Neuronal stem cell (in vitro differentiated cells): ENCODE measurements around the gene AKR1E2.

Experiments
- DNase-seq: peaks from one replicate; pipeline ENCODE4 v3.0.0-alpha.2; 2013; ENCODE audit warnings: low spot score
- H2AFZ ChIP-seq: one replicate; pipeline ENCODE4 v1.6.1; 2013; ENCODE audit warnings: mild to moderate bottlenecking, low read length, inconsistent platforms
- H2AK5ac ChIP-seq: 2 replicates; pipeline ENCODE4 v1.6.1; 2013; ENCODE audit warnings: low read depth, mild to moderate bottlenecking, inconsistent platforms, low read length, moderate library complexity, mixed read lengths
- H2BK120ac ChIP-seq: 2 replicates; pipeline ENCODE4 v1.6.1; 2013; ENCODE audit warnings: low read depth, mild to moderate bottlenecking, inconsistent platforms, low read length, moderate library complexity, mixed read lengths
- H2BK12ac ChIP-seq: one replicate; pipeline ENCODE4 v1.6.1; 2013; ENCODE audit warnings: low read length, inconsistent platforms
- H2BK15ac ChIP-seq: 2 replicates; pipeline ENCODE4 v1.6.1; 2013; ENCODE audit warnings: mild to moderate bottlenecking, low read length, inconsistent platforms, mixed read lengths
- H2BK5ac ChIP-seq: one replicate; pipeline ENCODE4 v1.6.1; 2013; ENCODE audit warnings: inconsistent platforms, mild to moderate bottlenecking, low read length, moderate library complexity
- H3K14ac ChIP-seq: one replicate; pipeline ENCODE4 v1.6.1; 2013; ENCODE audit warnings: low read length, inconsistent platforms
- H3K18ac ChIP-seq: 2 replicates; pipeline ENCODE4 v1.6.1; 2013; ENCODE audit warnings: low read length, inconsistent platforms
- H3K23ac ChIP-seq: 2 replicates; pipeline ENCODE4 v1.6.1; 2013; ENCODE audit warnings: low read depth, mild to moderate bottlenecking, mixed read lengths, low read length, inconsistent platforms; ENCODE audit not compliant: poor library complexity
- H3K27ac ChIP-seq: replicated peaks from 3 replicates; pipeline ENCODE4 v1.5.1; 2013; ENCODE audit warnings: low read length, inconsistent platforms
- H3K27me3 ChIP-seq, 3 experiments: 2 replicates each; pipeline ENCODE4 v1.6.1; 2013; ENCODE audit warnings: low read length in 3 of 3, mild to moderate bottlenecking in 2 of 3, inconsistent platforms in 1 of 3, low read depth in 1 of 3, mixed read lengths in 1 of 3, moderate library complexity in 1 of 3; ENCODE audit not compliant: control insufficient read depth in 3 of 3, insufficient read depth in 3 of 3
- H3K36me3 ChIP-seq, 2 donors: replicated peaks in 1 of 2; 2 replicates each; pipeline ENCODE4 v1.6.1; 2013; ENCODE audit warnings: low read length in 2 of 2; ENCODE audit not compliant: control insufficient read depth in 2 of 2, insufficient read depth in 2 of 2
- H3K4ac ChIP-seq: 2 replicates; pipeline ENCODE4 v1.6.1; 2013; ENCODE audit warnings: inconsistent platforms, mild to moderate bottlenecking, low read length, moderate library complexity
- H3K4me1 ChIP-seq, 2 donors: 1 replicate in 1 of 2; 2 replicates in 1 of 2; pipeline ENCODE4 v1.6.1; 2013; ENCODE audit warnings: low read length in 2 of 2, low read depth in 1 of 2; ENCODE audit not compliant: control insufficient read depth in 2 of 2, insufficient read depth in 1 of 2
- H3K4me2 ChIP-seq: one replicate; pipeline ENCODE4 v1.6.1; 2013; ENCODE audit warnings: mild to moderate bottlenecking, low read length, inconsistent platforms; ENCODE audit not compliant: insufficient read depth, poor library complexity, severe bottlenecking
- H3K4me3 ChIP-seq, 2 donors: 2 replicates each; pipeline ENCODE4 v1.5.1; 2013; ENCODE audit warnings: low read length in 2 of 2, mild to moderate bottlenecking in 2 of 2, inconsistent platforms in 1 of 2, moderate library complexity in 1 of 2
- H3K79me1 ChIP-seq: one replicate; pipeline ENCODE4 v1.6.1; 2013; ENCODE audit warnings: low read depth, mild to moderate bottlenecking, inconsistent platforms, low read length, moderate library complexity
- H3K9ac ChIP-seq: one replicate; pipeline ENCODE4 v1.6.1; 2013; ENCODE audit warnings: mild to moderate bottlenecking, low read depth, low read length, inconsistent platforms; ENCODE audit not compliant: poor library complexity
- H3K9me3 ChIP-seq, 2 donors: replicated peaks in 1 of 2; 2 replicates each; pipeline versions ENCODE3 to v1.6.1; 2013; ENCODE audit warnings: low read length in 2 of 2, mild to moderate bottlenecking in 2 of 2, inconsistent platforms in 1 of 2, low read depth in 1 of 2, mixed read lengths in 1 of 2, moderate library complexity in 1 of 2; ENCODE audit not compliant: control insufficient read depth in 2 of 2, insufficient read depth in 1 of 2
- H4K8ac ChIP-seq: one replicate; pipeline ENCODE4 v1.6.1; 2013; ENCODE audit warnings: low read depth, mild to moderate bottlenecking, inconsistent platforms, low read length, moderate library complexity
- H4K91ac ChIP-seq: one replicate; pipeline ENCODE4 v1.6.1; 2013; ENCODE audit warnings: low read length, low read depth, mild to moderate bottlenecking, inconsistent platforms; ENCODE audit not compliant: poor library complexity
- WGBS, 2 donors: extraction: QIAGEN DNeasy Blood & Tissue Kit; methylation state at CpG; one replicate each; pipeline ENCODE4 v1.1.7; 2013; ENCODE audit warnings: missing lambda C conversion rate in 2 of 2, mixed read lengths in 1 of 2; ENCODE audit not compliant: insufficient read length in 2 of 2, insufficient replicate concordance in 1 of 2; ENCODE audit errors: extremely low coverage in 2 of 2; 5-methylcytosine and 5-hydroxymethylcytosine counted together

Gene AKR1E2

DNA sequence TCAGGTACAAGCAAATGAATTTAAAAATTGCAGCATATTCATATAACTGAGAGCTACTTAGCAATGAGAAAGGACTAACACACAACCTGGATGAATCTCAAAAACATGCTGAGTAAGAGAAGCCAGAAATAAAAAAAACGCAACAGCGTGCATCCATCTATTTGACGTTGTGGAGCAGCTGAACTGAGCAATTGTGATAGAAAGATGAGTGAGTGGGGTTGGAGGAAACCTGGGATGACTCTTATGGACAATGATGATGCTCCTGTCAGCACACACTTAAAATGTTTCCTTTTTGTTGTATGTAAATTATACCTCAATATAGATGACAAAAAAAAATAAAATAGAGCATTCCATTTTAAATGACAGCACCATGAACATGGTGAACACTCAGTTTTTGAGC lies 36.0 kb upstream of the AKR1E2 start:
- WGBS, 2 donors: no CpG with 5 or more reads among the region's 3 CpGs
- no peaks in the 10 kb centered on the region for H3K27me3 ChIP-seq

GRCh38 chr10:4790922-4791321 lies 35.1 kb upstream of the AKR1E2 start:
- Histone ChIP-seq H3K4me2 (no peak overlapping the region), H3K4ac (no peak overlapping the region), H2AK5ac (no peak overlapping the region), H3K4me3 (no peak overlapping the region), H3K27ac (no peak overlapping the region), H3K9me3 (no peaks in the 10 kb centered on the region), H3K4me1 (no peaks in the 10 kb centered on the region), H3K79me1 (no peaks in the 10 kb centered on the region), H4K8ac (no peak overlapping the region), H2BK12ac (no peak overlapping the region), H2BK15ac (no peak overlapping the region), H4K91ac (no peak overlapping the region), H3K9ac (no peak overlapping the region), H2BK5ac (no peak overlapping the region), H2BK120ac (no peak overlapping the region), H3K14ac (no peak overlapping the region), H3K36me3 (no peaks in the 10 kb centered on the region), H3K18ac (no peak overlapping the region), H3K23ac (no peak overlapping the region), H2AFZ (no peak overlapping the region), H3K27me3 (no peaks in the 10 kb centered on the region)
- no CpG with 5 or more reads among the region's 4 CpGs for WGBS, 2 donors
- DNase-seq: no peak

More for the DNA sequence above, 36.0 kb upstream of the AKR1E2 start:
- Histone ChIP-seq H2BK5ac (no peak overlapping the region), H2BK15ac (no peak overlapping the region), H3K4me1 (no peaks in the 10 kb centered on the region), H3K4me2 (no peak overlapping the region), H3K9ac (no peak overlapping the region), H4K8ac (no peak overlapping the region), H3K18ac (no peak overlapping the region), H2BK12ac (no peak overlapping the region), H2AK5ac (no peak overlapping the region), H3K4me3 (no peak overlapping the region), H3K14ac (no peak overlapping the region), H4K91ac (no peak overlapping the region), H3K4ac (no peak overlapping the region), H2BK120ac (no peak overlapping the region), H2AFZ (no peak overlapping the region), H3K27ac (no peak overlapping the region), H3K23ac (no peak overlapping the region), H3K79me1 (no peaks in the 10 kb centered on the region), H3K36me3 (no peaks in the 10 kb centered on the region), H3K9me3 (no peaks in the 10 kb centered on the region)
- DNase-seq: no peak

DNA sequence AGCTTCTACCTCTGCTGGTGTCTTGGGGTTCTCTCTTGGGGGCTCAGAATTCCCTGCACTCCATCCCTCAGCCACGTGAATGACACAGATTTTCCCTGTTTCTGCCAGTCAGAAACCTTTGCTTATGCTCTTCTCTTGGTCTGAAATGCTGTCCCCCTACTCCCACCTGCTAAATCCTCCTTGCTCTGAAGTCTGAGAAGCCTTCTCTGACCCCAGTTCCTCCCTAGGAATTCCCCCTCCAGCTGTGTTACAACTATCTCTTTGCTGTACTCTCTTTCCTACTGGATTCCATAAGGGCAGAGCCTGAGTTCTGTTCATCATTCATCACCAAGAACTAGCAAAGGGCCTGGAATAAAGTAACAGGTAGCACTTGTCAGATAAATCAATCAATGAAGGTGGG lies 33.6 kb upstream of the AKR1E2 start:
- Histone ChIP-seq H2AFZ (no peak overlapping the region), H4K8ac (no peak overlapping the region), H2BK5ac (no peak overlapping the region), H3K4me2 (no peak overlapping the region), H3K9ac (no peak overlapping the region), H3K27ac (no peak overlapping the region), H3K4ac (no peak overlapping the region), H3K18ac (no peak overlapping the region), H3K4me3 (no peak overlapping the region), H3K4me1 (no peaks in the 10 kb centered on the region), H2BK120ac (no peak overlapping the region), H2BK15ac (no peak overlapping the region), H3K23ac (no peak overlapping the region), H3K27me3 (no peaks in the 10 kb centered on the region), H3K9me3 (no peaks in the 10 kb centered on the region), H2AK5ac (no peak overlapping the region), H3K79me1 (no peaks in the 10 kb centered on the region), H4K91ac (no peak overlapping the region), H3K36me3 (no peaks in the 10 kb centered on the region), H3K14ac (no peak overlapping the region), H2BK12ac (no peak overlapping the region)
- no peak for DNase-seq
- WGBS, 2 donors: no CpG with 5 or more reads among the region's 1 CpG

DNA sequence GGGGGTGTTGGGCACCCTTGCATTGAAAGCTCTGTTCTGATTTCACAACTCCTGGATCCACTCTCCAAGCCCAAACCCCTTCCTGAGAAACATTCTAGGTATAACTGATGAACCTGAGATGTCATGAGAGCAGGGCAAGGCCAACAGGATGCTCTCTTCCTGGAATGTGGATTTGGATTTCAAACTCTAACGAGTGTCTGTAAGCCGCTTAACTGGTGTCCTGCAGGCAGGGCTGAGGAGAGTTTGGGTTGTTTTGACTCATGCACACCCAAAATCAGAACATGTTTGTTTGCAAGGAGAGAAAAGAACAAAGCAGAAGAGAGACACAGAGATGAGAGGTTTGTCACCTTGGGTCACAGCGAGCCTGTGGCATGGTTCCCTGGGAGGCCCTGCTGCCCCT lies 24.6 kb upstream of the AKR1E2 start:
- H4K8ac ChIP-seq: no peak overlapping the region
- WGBS, 2 donors: no CpG with 5 or more reads among the region's 3 CpGs
- H2BK15ac ChIP-seq: no peak overlapping the region
- H2AFZ ChIP-seq: no peak overlapping the region
- H3K4ac ChIP-seq: no peak overlapping the region
- no peak overlapping the region for H2BK5ac ChIP-seq
- no peak overlapping the region for H3K18ac ChIP-seq
- no peak overlapping the region for H2BK12ac ChIP-seq
- no peak overlapping the region for H3K14ac ChIP-seq
- H3K79me1 ChIP-seq: no peaks in the 10 kb centered on the region
- no peak overlapping the region for H3K27ac ChIP-seq
- no peak overlapping the region for H3K4me2 ChIP-seq
- H3K9me3 ChIP-seq: no peaks in the 10 kb centered on the region
- peaks cover 0 to 2% of the 10 kb centered on the region in 2 donors for H3K4me1 ChIP-seq
- H2AK5ac ChIP-seq: no peak overlapping the region
- no peak overlapping the region for H3K4me3 ChIP-seq
- H3K23ac ChIP-seq: no peak overlapping the region
- H3K9ac ChIP-seq: no peak overlapping the region
- H2BK120ac ChIP-seq: no peak overlapping the region
- DNase-seq: no peak
- no peak overlapping the region for H4K91ac ChIP-seq
- no peaks in the 10 kb centered on the region for H3K27me3 ChIP-seq
- no peaks in the 10 kb centered on the region for H3K36me3 ChIP-seq
